B cell (primary cell): Measurements from ENCODE around the gene IL10. TPM values are rescaled to one million over a fixed set of nuclear protein-coding genes. Genes with fewer than 3 reads are reported as not detected.

Experiments used
- ATAC-seq: fragments of 200-7000 bp; cut with Tn5 transposase; one replicate; pipeline ENCODE4 v1.10.0; 2021; ENCODE audit warnings: low read depth, mild to moderate bottlenecking, moderate number of reproducible peaks, moderate library complexity
- CTCF ChIA-PET: fragments of 350-600 bp; sonication (Branson Sonifier 250); formaldehyde crosslinking; loops from one replicate; lab custom pipeline; 2021; ENCODE audit warnings: antibody characterized with exemption, inconsistent platforms; lab: Charles Lee
- POLR2A ChIA-PET: fragments of 350-600 bp; sonication (Branson Sonifier 250); formaldehyde crosslinking; loops from one replicate; lab custom pipeline; 2021; ENCODE audit warnings: antibody characterized with exemption; lab: Charles Lee
- DNase-seq: peaks from one replicate; pipeline ENCODE4 v3.0.0; 2013
- H2AFZ ChIP-seq: 2 replicates; pipeline ENCODE4 v1.6.1; 2012; ENCODE audit warnings: mild to moderate bottlenecking, low read depth, low read length; ENCODE audit not compliant: insufficient read depth, poor library complexity, severe bottlenecking
- H3K27ac ChIP-seq, 2 donors: 1 replicate in 1 of 2; 2 replicates in 1 of 2; pipeline ENCODE4 v1.5.1; 2012 to 2013; ENCODE audit warnings: low read length in 2 of 2, mild to moderate bottlenecking in 2 of 2, moderate library complexity in 1 of 2
- H3K27me3 ChIP-seq, 4 experiments: fragments of 200-600 bp in 1 of 4; sonication (generic) in 1 of 4; replicated peaks in 1 of 4; 1 replicate in 2 of 4; 2 replicates in 2 of 4; pipeline versions ENCODE4 v1.6.1 to v1.7.0; 2013 to 2016; ENCODE audit warnings: low read length in 3 of 4, mild to moderate bottlenecking in 2 of 4, mixed read lengths in 1 of 4, moderate library complexity in 1 of 4; ENCODE audit not compliant: insufficient read depth in 4 of 4, control insufficient read depth in 3 of 4; ENCODE audit errors: control extremely low read depth in 1 of 4
- H3K36me3 ChIP-seq, 2 experiments: replicated peaks in 1 of 2; 1 replicate in 1 of 2; 2 replicates in 1 of 2; pipeline versions ENCODE4 v1.6.1 to v1.7.1; 2013; ENCODE audit warnings: low read length in 1 of 2; ENCODE audit not compliant: insufficient read depth in 2 of 2, control insufficient read depth in 1 of 2; ENCODE audit errors: control extremely low read depth in 1 of 2, extremely low read depth in 1 of 2
- H3K4me1 ChIP-seq, 2 donors: fragments of 200-600 bp in 1 of 2; sonication (generic) in 1 of 2; 1 replicate in 1 of 2; 2 replicates in 1 of 2; pipeline versions ENCODE4 v1.5.1 to v1.6.1; 2013 to 2017; ENCODE audit warnings: low read length in 2 of 2; ENCODE audit not compliant: control insufficient read depth in 2 of 2, insufficient read depth in 2 of 2
- H3K4me2 ChIP-seq: replicated peaks from 2 replicates; pipeline ENCODE3; 2012; ENCODE audit warnings: mild to moderate bottlenecking, low read depth, low read length; ENCODE audit not compliant: poor library complexity, severe bottlenecking
- H3K4me3 ChIP-seq, 5 experiments: fragments of 200-600 bp in 1 of 5; sonication (generic) in 1 of 5; 1 replicate in 3 of 5; 2 replicates in 2 of 5; pipeline versions ENCODE4 v1.5.1 to v1.7.0; 2011 to 2016; ENCODE audit warnings: low read length in 4 of 5, mild to moderate bottlenecking in 4 of 5, low read depth in 2 of 5, control low read depth in 1 of 5, moderate library complexity in 1 of 5; ENCODE audit not compliant: insufficient read depth in 1 of 5; ENCODE audit errors: control extremely low read depth in 1 of 5, extremely low read depth in 1 of 5
- H3K79me2 ChIP-seq: fragments of 200-600 bp; sonication (generic); one replicate; pipeline ENCODE4 v1.6.0; 2016; ENCODE audit warnings: low read length; ENCODE audit not compliant: control insufficient read depth, insufficient read depth
- H3K9ac ChIP-seq: fragments of 200-600 bp; sonication (generic); 2 replicates; pipeline ENCODE4 v1.6.1; 2017; ENCODE audit warnings: mild to moderate bottlenecking, low read length, moderate library complexity
- H3K9me3 ChIP-seq, 3 donors: one replicate each; pipeline versions ENCODE4 v1.6.1 to v1.7.1; 2013; ENCODE audit warnings: low read length in 2 of 3; ENCODE audit not compliant: control insufficient read depth in 2 of 3, insufficient read depth in 1 of 3; ENCODE audit errors: control extremely low read depth in 1 of 3
- H4K20me1 ChIP-seq: 2 replicates; pipeline ENCODE4 v1.6.0; 2012; ENCODE audit warnings: mild to moderate bottlenecking, low read length; ENCODE audit not compliant: insufficient read depth, control insufficient read depth, poor library complexity, severe bottlenecking
- H3K27ac Mint-ChIP-seq: one replicate; pipeline ENCODE4 v1.8.0; 2021; ENCODE audit warnings: mixed read lengths
- H3K27me3 Mint-ChIP-seq: one replicate; pipeline ENCODE4 v1.8.0; 2021; ENCODE audit warnings: mixed read lengths
- H3K4me1 Mint-ChIP-seq: one replicate; pipeline ENCODE4 v1.8.0; 2021; ENCODE audit warnings: mixed read lengths
- H3K4me3 Mint-ChIP-seq: one replicate; pipeline ENCODE4 v1.8.0; 2021; ENCODE audit warnings: mixed read lengths
- H3K9me3 Mint-ChIP-seq: one replicate; pipeline ENCODE4 v1.8.0; 2022; ENCODE audit warnings: mixed read lengths; ENCODE audit not compliant: insufficient read depth
- CTCF ChIP-seq: fragments of 200-600 bp; IDR thresholded peaks from one replicate; pipeline ENCODE4 v1.8.0; 2022; ENCODE audit warnings: antibody characterized with exemption, mild to moderate bottlenecking
- EZH2 ChIP-seq: IDR thresholded peaks from 2 replicates; pipeline ENCODE4 v1.6.1; 2012; ENCODE audit warnings: borderline replicate concordance, low read depth, mild to moderate bottlenecking, moderate library complexity, low read length; ENCODE audit not compliant: insufficient read depth, poor library complexity, severe bottlenecking
- WGBS: methylation state at CpG from one replicate; pipeline ENCODE4 v1.1.5; 2013; ENCODE audit warnings: missing lambda C conversion rate; ENCODE audit not compliant: insufficient coverage; 5-methylcytosine and 5-hydroxymethylcytosine counted together
- intact Hi-C: fragments of 100-400 bp; cut with micrococcal nuclease; formaldehyde crosslinking; loops from one replicate; pipeline ENCODE4 v1.10.0; 2022
- polyA plus RNA-seq: library from polyadenylated mRNA; depleted of rRNA; stranded (reverse); fragments of >200 nt; gene quantifications from 2 replicates; pipeline ENCODE4 v1.2.3, GENCODE V29; 2012
- total RNA-seq, 2 donors: library from RNA; stranded (reverse); fragments of 120-200 nt in 1 of 2; gene quantifications; 1 replicate in 1 of 2; 2 replicates in 1 of 2; pipeline versions ENCODE4 v1.2.3 to v1.2.4, GENCODE V29; 2013 to 2022

Gene IL10
- total and polyA plus RNA-seq, 2 donors (not counting 1 experiment from before 2014, with no cell fraction given), result 0.37 to 0.69 TPM

GRCh38 chr1:206760590-206760989, 11.7 kb downstream of the IL10 start:
- TF ChIP-seq EZH2 (no peak), CTCF (no peak)
- Histone ChIP-seq H3K4me3 (no peak overlapping the region), H3K4me1 (peaks cover 7 to 10% of the 10 kb centered on the region in 2 donors), H4K20me1 (no peaks in the 10 kb centered on the region), H2AFZ (no peak overlapping the region), H3K9ac (no peak overlapping the region), H3K4me2 (no peak overlapping the region), H3K27ac (no peak overlapping the region), H3K9me3 (peaks cover 0 to 2% (median 0%) of the 10 kb centered on the region in 3 donors), H3K36me3 (no peaks in the 10 kb centered on the region), H3K27me3 (no peaks in the 10 kb centered on the region), H3K79me2 (no peaks in the 10 kb centered on the region)
- ChIA-PET POLR2A (no interaction called here), CTCF (interaction anchor here (0.8 to 5.8 kb wide), 8 partner anchors 8 to 38 kb away, joined by 3 to 25 read pairs (median 4); partner anchors contain the start of gene IL19)
- Mint-ChIP-seq H3K27me3 (no peaks in the 10 kb centered on the region), H3K4me1 (peaks cover 1% of the 10 kb centered on the region), H3K4me3 (no peak overlapping the region), H3K27ac (no peak overlapping the region), H3K9me3 (no peaks in the 10 kb centered on the region)
- ATAC-seq, result no peak
- intact Hi-C loops, result no loop called here
- WGBS, result no CpG with 5 or more reads among the region's 1 CpG
- DNase-seq, result no peak

- POLR2A ChIA-PET, result no interaction called here
- intact Hi-C loops, result no loop called here
- DNase-seq, result peak; percentile 33
Observed at GRCh38 chr1:206757524-206758266, 14.6 kb downstream of the IL10 start.

More at GRCh38 chr1:206757524-206758266, 14.6 kb downstream of the IL10 start:
- peak overlapping the region; percentile 55 for H2AFZ ChIP-seq
- no peaks in the 10 kb centered on the region for H3K27me3 ChIP-seq
- no peak overlapping the region for H3K4me3 ChIP-seq
- peaks cover 7 to 10% of the 10 kb centered on the region in 2 donors for H3K4me1 ChIP-seq
- Mint-ChIP-seq H3K27me3 (peaks cover 6% of the 10 kb centered on the region), H3K9me3 (no peaks in the 10 kb centered on the region), H3K4me1 (no peaks in the 10 kb centered on the region), H3K4me3 (no peak overlapping the region), H3K27ac (no peak overlapping the region)
- peak; percentile 39 for ATAC-seq
- no peaks in the 10 kb centered on the region for H3K9me3 ChIP-seq
- TF ChIP-seq CTCF (no peak), EZH2 (no peak)
- 93% methylated on average over 2 of the region's 13 CpGs for WGBS
- no peak overlapping the region for H3K9ac ChIP-seq
- H4K20me1 ChIP-seq, result no peaks in the 10 kb centered on the region
- H3K4me2 ChIP-seq, result peak overlapping the region; percentile 50
- no peak overlapping the region for H3K27ac ChIP-seq
- H3K79me2 ChIP-seq, result no peaks in the 10 kb centered on the region
- CTCF ChIA-PET, result interaction anchor here (2.2 to 5.8 kb wide), 2 partner anchors 11 to 23 kb away, joined by 6 to 25 read pairs; partner anchors contain the start of gene IL19
- H3K36me3 ChIP-seq, result no peaks in the 10 kb centered on the region
